Ishikawa (cell line): ENCODE measurements around the gene ADGB.

Source experiments
- CREB1 ChIP-seq: IDR thresholded peaks from 2 replicates; pipeline ENCODE4 v1.6.1; 2012; ENCODE audit warnings: low read depth
- NFIC ChIP-seq: IDR thresholded peaks from 2 replicates; pipeline ENCODE4 v1.6.1; 2012

DNA sequence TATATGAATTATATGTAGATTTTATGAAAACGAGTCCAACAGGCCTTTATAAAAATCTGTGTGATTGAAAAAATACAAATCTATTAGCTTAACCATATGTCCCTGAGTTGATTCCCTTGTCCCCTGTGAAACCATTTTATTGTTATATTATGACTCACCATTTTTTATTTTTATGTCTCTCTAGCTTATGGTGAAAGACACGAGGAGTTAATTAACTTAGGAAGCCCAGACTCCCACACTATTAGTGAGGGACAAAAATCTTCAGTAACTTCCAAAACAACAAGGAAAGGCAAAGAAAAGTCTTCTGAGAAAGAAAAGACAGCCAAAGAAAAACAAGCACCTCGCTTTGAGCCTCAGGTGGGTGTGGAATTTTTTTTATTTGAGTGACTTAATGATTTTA is 183.1 kb downstream of the ADGB start:
- no peak for TF ChIP-seq NFIC
- TF ChIP-seq CREB1, result no peak
